K562 (cell line): Measurements from ENCODE around the gene DBX1. TPM values are rescaled to one million over a fixed set of nuclear protein-coding genes. Genes with fewer than 3 reads are reported as not detected.

Source experiments
- ATF4 ChIP-seq: fragments of 450-650 bp; formaldehyde crosslinking; IDR thresholded peaks from 2 replicates; pipeline ENCODE4 v1.4.0; 2022; ENCODE audit warnings: mild to moderate bottlenecking, moderate library complexity
- BCL6 ChIP-seq: fragments of 250-450 bp; sonication (Bioruptor Pico); IDR thresholded peaks from 2 replicates; pipeline ENCODE4 v1.4.0; 2020
- HNRNPUL1 ChIP-seq: fragments of 200-400 bp; formaldehyde crosslinking; IDR thresholded peaks from 2 replicates; pipeline ENCODE4 v1.6.1; 2017; ENCODE audit warnings: low read length
- MYC ChIP-seq, 2 experiments: fragments of 250-450 bp in 1 of 2; sonication (Bioruptor Pico) in 1 of 2; IDR thresholded peaks; 2 replicates each; pipeline versions ENCODE4 v1.5.1 to v1.6.1; 2012 to 2021; ENCODE audit warnings: low read depth in 2 of 2, borderline replicate concordance in 1 of 2, improper control_type of control experiment in 1 of 2, low read length in 1 of 2, mild to moderate bottlenecking in 1 of 2, moderate library complexity in 1 of 2
- NR2C2 ChIP-seq, 2 experiments: fragments of 200-800 bp in 1 of 2; sonication (Bioruptor generic) in 1 of 2; sonication (generic) in 1 of 2; formaldehyde crosslinking in 1 of 2; IDR thresholded peaks; 2 replicates each; pipeline versions ENCODE4 v1.6.1 to v1.8.0; 2016 to 2022; ENCODE audit warnings: mild to moderate bottlenecking in 1 of 2, missing compliant biosample characterization in 1 of 2, missing genetic modification characterization in 1 of 2, missing genetic modification reagents in 1 of 2
- RBM34 ChIP-seq: fragments of 200-400 bp; formaldehyde crosslinking; IDR thresholded peaks from 2 replicates; pipeline ENCODE4 v1.6.1; 2018; ENCODE audit warnings: low read length, borderline replicate concordance; ENCODE audit not compliant: insufficient read depth
- SNRNP70 ChIP-seq: fragments of 200-400 bp; formaldehyde crosslinking; optimal IDR thresholded peaks from 2 replicates; pipeline ENCODE3; 2017; ENCODE audit warnings: low read depth, low read length
- TRIM25 ChIP-seq: fragments of 450-650 bp; IDR thresholded peaks from 2 replicates; pipeline ENCODE4 v1.7.0; 2016; ENCODE audit warnings: borderline replicate concordance
- ZBTB33 ChIP-seq: sonication (generic); formaldehyde crosslinking; IDR thresholded peaks from 2 replicates; pipeline ENCODE4 v1.8.1; 2023; ENCODE audit warnings: mild to moderate bottlenecking, missing genetic modification reagents
- ZNF79 ChIP-seq: fragments of 250-450 bp; sonication (Bioruptor Pico); IDR thresholded peaks from 2 replicates; pipeline ENCODE4 v1.4.0; 2020; ENCODE audit warnings: low read depth, mild to moderate bottlenecking, moderate library complexity
- polyA plus RNA-seq, 8 experiments: library from polyadenylated mRNA; depleted of rRNA in 4 of 8; stranded (reverse) in 5 of 8; unstranded in 3 of 8; fragments of >200 nt; fragmentation: Nextera tagmentation in 2 of 8; fragmentation: Illumina TruSeq in 1 of 8; extraction: Ambion mirVana in 2 of 8; extraction: Trizol in 1 of 8; gene quantifications; 2 replicates each; pipeline versions ENCODE4 v1.2.1 to v1.2.3, GENCODE V29; 2011 to 2014; ENCODE audit warnings: inconsistent platforms in 1 of 8, missing spikeins in 1 of 8
- total RNA-seq, 7 experiments: library from RNA; depleted of rRNA in 6 of 7; stranded (reverse); fragments of >200 nt in 6 of 7; fragmentation: Illumina TruSeq in 2 of 7; extraction: Trizol in 2 of 7; gene quantifications; 2 replicates each; pipeline versions ENCODE4 v1.2.1 to v1.2.3, GENCODE V29; 2011 to 2021; ENCODE audit warnings: low replicate concordance in 1 of 7
- TF ChIP-seq, protein P1 (sequence below): IDR thresholded peaks from 3 replicates; pipeline ENCODE4 v1.6.1; 2011; ENCODE audit warnings: borderline replicate concordance, mild to moderate bottlenecking, moderate library complexity; ENCODE audit not compliant: insufficient read length; ENCODE audit errors: extremely low read depth
- TF ChIP-seq, protein P2 (sequence below): fragments of 250-450 bp; sonication (Bioruptor Pico); IDR thresholded peaks from 2 replicates; pipeline ENCODE4 v1.8.0; 2022; ENCODE audit warnings: inconsistent platforms

Gene DBX1
- total and polyA plus RNA-seq, 9 of the 15 experiments (the other 6 are each of a cell fraction or from before 2014, with no cell fraction given), result not detected

DNA sequence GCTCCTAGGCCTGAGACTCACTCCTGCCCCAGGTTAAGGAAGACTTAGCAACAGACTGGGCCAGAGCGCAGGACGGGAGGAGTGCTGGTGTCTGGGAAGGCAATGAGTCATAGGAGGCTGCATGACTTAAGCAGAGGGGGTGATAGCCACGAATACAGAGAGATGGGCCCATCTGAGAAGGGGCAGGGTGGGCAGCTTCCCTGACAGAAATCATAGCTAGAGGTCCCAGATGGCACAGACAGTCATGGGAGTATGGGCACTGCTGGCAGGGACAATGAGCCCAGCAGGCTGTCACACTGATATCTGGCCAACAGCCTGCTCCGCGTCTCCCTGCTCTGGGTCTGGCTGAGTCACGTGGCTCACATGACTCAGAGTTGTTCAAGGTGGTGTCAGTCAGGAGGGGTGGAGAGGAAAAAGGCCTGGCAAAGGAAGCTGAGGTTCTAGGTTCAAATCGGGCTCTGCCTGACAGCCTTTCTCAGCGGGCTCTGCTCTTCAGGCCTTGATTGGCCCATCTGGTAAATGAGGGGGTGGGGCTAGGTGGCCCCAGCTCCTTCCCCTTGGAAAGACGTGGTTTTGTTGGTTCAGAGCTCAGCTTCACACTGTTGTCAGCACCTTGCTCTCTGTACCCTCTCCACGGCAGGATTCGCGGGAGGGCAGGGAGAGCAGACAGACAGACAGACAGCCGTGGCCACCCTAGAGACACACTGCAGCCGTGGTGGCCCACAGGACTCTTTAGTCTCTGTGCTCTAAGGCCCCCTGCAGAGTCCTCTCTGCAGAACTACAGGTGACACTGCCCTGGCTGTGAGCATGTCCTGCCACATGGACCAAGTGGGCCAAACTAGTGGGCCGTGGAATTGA, 47.8 kb downstream of the DBX1 start (continued):
- TF ChIP-seq, protein P1, sequence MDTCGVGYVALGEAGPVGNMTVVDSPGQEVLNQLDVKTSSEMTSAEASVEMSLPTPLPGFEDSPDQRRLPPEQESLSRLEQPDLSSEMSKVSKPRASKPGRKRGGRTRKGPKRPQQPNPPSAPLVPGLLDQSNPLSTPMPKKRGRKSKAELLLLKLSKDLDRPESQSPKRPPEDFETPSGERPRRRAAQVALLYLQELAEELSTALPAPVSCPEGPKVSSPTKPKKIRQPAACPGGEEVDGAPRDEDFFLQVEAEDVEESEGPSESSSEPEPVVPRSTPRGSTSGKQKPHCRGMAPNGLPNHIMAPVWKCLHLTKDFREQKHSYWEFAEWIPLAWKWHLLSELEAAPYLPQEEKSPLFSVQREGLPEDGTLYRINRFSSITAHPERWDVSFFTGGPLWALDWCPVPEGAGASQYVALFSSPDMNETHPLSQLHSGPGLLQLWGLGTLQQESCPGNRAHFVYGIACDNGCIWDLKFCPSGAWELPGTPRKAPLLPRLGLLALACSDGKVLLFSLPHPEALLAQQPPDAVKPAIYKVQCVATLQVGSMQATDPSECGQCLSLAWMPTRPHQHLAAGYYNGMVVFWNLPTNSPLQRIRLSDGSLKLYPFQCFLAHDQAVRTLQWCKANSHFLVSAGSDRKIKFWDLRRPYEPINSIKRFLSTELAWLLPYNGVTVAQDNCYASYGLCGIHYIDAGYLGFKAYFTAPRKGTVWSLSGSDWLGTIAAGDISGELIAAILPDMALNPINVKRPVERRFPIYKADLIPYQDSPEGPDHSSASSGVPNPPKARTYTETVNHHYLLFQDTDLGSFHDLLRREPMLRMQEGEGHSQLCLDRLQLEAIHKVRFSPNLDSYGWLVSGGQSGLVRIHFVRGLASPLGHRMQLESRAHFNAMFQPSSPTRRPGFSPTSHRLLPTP, result no peak
- TF ChIP-seq, protein P2, sequence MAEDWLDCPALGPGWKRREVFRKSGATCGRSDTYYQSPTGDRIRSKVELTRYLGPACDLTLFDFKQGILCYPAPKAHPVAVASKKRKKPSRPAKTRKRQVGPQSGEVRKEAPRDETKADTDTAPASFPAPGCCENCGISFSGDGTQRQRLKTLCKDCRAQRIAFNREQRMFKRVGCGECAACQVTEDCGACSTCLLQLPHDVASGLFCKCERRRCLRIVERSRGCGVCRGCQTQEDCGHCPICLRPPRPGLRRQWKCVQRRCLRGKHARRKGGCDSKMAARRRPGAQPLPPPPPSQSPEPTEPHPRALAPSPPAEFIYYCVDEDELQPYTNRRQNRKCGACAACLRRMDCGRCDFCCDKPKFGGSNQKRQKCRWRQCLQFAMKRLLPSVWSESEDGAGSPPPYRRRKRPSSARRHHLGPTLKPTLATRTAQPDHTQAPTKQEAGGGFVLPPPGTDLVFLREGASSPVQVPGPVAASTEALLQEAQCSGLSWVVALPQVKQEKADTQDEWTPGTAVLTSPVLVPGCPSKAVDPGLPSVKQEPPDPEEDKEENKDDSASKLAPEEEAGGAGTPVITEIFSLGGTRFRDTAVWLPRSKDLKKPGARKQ (CRISPR knock-in tag), result no peak
- no peak for TF ChIP-seq ZNF79 (CRISPR knock-in tag)
- TF ChIP-seq RBM34, result no peak
- TF ChIP-seq ZBTB33 (CRISPR knock-in tag), result peak; percentile 75; the same call in 1 of the 2 replicates
- TF ChIP-seq TRIM25, result no peak
- no peak for TF ChIP-seq HNRNPUL1
- no peak for TF ChIP-seq BCL6
- peak; percentile 53 for TF ChIP-seq MYC (IDR thresholded peaks at IDR 0.05; ENCODE audit: low read depth, low read length)
- TF ChIP-seq MYC (CRISPR knock-in tag; IDR thresholded peaks at IDR 0.05; ENCODE audit: borderline replicate concordance, low read depth), result no peak
- TF ChIP-seq ATF4, result no peak
- no peak for TF ChIP-seq SNRNP70
- TF ChIP-seq NR2C2 (CRISPR knock-in tag; IDR thresholded peaks at IDR 0.05), result no peak
- peak; percentile 48; the same call in 1 of the 2 replicates for TF ChIP-seq NR2C2 (tag; IDR thresholded peaks at IDR 0.05)
